GM12801 (cell line): ENCODE measurements around the gene MARK1.

ENCODE experiments used
- CTCF ChIP-seq: IDR thresholded peaks from one replicate; pipeline ENCODE4 v1.5.1; 2011; ENCODE audit warnings: control low read depth; ENCODE audit not compliant: insufficient read length; ENCODE audit errors: extremely low read depth

MARK1 gene

GRCh38 chr1:220497220-220497947 is 30.6 kb upstream of the MARK1 start:
- no peak for TF ChIP-seq CTCF

DNA sequence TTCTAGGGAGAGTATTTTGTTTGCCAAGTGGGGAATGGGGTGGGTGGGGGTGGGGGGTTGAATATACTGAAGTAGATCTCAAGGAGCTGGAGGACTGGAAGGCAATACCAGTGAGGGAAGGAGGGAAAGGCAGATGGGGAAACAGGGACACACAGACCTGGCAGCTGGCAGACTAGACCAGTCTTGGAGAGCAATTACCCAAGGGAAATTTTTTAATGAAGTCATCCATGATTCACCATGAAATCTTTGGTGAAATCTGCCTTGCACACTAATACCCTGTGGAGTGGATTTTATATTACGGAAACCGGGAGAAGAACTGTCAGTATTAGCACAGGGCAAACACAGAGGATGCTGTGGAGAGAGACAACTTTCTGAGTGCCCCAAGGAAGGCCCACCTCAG is 29.7 kb upstream of the MARK1 start:
- TF ChIP-seq CTCF = no peak

DNA sequence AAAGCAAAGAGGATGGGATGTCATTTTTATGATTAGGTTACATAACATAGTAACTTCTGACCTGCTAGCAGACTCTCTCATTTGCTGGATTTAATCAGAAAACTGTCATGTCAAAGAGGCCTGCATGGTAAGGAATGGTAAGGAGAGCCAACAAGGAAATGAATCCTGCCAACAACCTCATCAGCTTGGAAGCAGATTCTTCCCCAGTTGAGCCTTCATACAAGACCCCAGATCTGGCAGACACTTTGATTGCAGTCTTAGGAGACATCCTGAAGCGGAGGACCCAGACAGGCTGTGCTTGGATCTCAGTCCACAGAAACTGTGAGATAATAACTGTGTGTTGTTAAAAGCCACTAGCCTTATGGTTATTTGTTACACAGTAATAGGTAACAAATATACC is 27.6 kb upstream of the MARK1 start:
- TF ChIP-seq CTCF = no peak

DNA sequence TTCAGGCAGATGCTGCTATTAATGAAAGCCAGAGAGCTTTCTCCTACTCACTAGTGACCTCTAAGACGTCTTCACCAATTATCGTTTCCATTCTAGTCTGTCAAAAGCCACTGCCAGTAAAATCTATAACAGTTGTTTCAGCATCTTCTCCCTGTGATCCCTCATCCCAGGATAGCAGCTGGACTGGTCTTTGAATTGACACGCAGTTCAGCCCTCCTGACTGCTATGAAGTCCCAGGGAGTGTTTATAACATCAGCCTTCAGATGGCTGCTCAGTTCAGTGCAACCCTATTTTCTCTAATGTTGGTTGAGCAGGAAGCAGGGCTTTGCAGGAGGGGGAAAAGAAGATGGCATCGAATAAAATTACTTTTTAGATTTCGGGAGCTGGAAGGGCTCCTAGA is 23.6 kb upstream of the MARK1 start:
- TF ChIP-seq CTCF = no peak

DNA sequence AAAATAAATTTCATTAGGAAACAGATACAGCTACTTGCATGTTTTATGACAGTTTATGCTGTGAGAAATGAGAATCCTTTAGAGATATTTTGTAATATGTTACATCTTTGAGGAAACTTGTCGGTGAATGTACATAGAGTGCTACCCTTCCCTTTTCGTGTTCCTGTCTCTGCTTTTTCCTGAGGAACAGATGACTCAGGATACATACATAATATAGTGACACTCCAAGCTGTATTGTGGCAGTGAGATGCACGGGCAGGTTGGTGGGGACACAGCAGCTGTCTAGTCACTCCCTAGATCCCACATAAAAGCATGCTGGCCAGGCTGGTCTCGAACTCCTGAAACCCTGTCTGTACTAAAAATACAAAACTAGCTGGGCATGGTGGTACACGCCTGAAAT is 20.9 kb upstream of the MARK1 start:
- no peak for TF ChIP-seq CTCF

DNA sequence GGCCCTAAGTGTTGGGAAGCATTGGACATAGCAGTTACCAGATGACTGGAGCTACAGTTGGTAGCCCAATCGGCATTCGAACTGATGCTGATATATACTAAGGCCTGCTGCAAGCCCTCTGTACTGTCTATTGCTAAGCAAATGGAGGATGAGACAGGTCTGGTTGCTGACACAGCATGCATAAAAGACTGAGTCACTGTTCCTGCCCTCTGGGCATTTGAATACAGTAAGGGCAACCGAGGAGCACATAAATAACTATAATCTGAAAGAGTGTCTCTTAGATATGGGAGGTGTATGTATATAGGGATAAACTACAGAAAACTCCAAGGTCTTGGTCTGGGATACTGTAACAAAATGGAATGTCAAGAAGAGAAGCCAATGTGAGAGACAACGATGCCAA is 16.8 kb upstream of the MARK1 start:
- TF ChIP-seq CTCF = no peak

GRCh38 chr1:220511785-220512184 is 16.2 kb upstream of the MARK1 start:
- no peak for TF ChIP-seq CTCF

GRCh38 chr1:220513834-220514233 is 14.1 kb upstream of the MARK1 start:
- TF ChIP-seq CTCF = no peak
